ENCODE results near the gene OR2T2.
"Not testable (repeated sequence)": the region's sequence is repeated elsewhere in the genome, so short reads cannot be mapped to it uniquely, and the experiment has no call there.

Gene OR2T2, protein sequence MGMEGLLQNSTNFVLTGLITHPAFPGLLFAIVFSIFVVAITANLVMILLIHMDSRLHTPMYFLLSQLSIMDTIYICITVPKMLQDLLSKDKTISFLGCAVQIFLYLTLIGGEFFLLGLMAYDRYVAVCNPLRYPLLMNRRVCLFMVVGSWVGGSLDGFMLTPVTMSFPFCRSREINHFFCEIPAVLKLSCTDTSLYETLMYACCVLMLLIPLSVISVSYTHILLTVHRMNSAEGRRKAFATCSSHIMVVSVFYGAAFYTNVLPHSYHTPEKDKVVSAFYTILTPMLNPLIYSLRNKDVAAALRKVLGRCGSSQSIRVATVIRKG

GRCh38 chr1:248445399-248445798 lies at the start of gene OR2T2:
OR2T2 (plus strand) TSS chr1:248445637; CDS start chr1:248452798, 7,161 bp downstream.
- H3K4me3 ChIP-seq (ENCODE audit: control insufficient read depth, low read depth, low read length); DNase-seq (ENCODE audit: low read depth): not testable (repeated sequence)

DNA sequence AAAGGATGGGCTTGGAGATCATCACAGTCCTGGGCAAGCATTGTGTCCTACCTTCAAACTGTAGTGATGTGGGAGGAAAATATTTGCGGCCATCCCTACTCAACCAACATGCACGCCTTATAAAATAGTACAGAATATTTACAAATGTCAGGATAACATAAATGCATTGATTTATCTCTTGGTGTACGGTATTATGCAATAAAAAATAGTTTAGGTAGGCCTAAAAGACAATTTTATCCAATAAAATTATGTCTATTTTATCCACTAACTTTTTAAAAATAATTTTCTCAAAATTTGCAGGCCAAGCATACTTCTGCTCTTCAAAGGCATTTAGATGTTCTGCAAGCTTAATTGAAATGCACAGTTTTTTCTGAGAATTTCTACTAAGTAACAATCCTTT lies 42.7 kb upstream of the OR2T2 start, which contains the start of gene OR2T1:
OR2T1 (plus strand) TSS at position 301 of the 400 bp plus-strand sequence. CDS start 3,100 bp downstream, outside the sequence.
- TF ChIP-seq CTCF (IDR thresholded peaks at IDR 0.05; ENCODE audit: control insufficient read depth, insufficient read depth, low read depth, low read length, missing control alignments): no peak
- H3K4me3 ChIP-seq (ENCODE audit: control insufficient read depth, low read depth, low read length): no peak within 1 kb of the TSS
- no peak for DNase-seq (ENCODE audit: low read depth)

DNA sequence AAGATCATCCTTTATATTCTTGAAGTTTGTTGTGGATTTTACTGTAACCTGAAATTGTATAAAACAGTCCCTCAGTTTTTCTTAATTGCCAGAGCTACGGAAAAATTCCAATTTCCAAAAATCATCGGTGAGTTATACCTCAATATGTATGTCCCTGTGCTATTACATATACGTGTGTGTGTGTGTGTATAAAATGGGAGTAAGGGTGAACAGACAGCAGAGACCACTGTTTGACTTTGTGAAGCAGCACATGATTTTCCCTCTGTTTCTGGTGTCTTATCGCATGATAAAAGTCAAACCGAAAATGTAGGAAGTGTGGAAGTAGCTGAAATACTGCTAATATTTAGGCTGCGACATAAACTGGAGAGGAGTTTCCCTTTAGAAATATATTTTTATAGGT lies 41.4 kb upstream of the OR2T2 start:
- TF ChIP-seq CTCF (IDR thresholded peaks at IDR 0.05; ENCODE audit: control insufficient read depth, insufficient read depth, low read depth, low read length, missing control alignments): no peak
- no peak for DNase-seq (ENCODE audit: low read depth)
- no peak overlapping the region for H3K4me3 ChIP-seq (ENCODE audit: control insufficient read depth, low read depth, low read length)

GRCh38 chr1:248406721-248407692 lies 38.4 kb upstream of the OR2T2 start:
- no peak overlapping the region for H3K4me3 ChIP-seq (ENCODE audit: control insufficient read depth, low read depth, low read length)
- no peak for TF ChIP-seq CTCF (IDR thresholded peaks at IDR 0.05; ENCODE audit: control insufficient read depth, insufficient read depth, low read depth, low read length, missing control alignments)
- no peak for DNase-seq (ENCODE audit: low read depth)

DNA sequence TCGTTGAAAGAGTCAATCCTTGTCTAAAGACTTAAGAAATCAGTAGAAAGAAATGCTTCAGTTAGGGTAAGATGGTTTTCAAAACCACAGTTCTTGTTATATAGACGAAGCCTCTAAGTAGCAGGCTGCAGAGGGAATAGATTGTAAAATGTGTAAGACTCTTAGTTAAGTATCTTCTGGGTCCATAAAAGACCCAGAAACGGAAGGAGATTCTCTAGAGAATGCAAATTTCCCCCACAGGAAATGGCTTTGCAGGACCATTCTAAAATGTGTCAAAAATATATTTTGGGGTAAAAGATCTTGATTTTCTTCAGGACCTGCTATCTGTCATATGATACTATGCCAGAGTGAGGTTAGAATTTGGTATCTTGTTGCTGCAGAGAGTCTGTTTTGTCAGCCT lies 29.2 kb upstream of the OR2T2 start:
- DNase-seq (ENCODE audit: low read depth): no peak
- TF ChIP-seq CTCF (IDR thresholded peaks at IDR 0.05; ENCODE audit: control insufficient read depth, insufficient read depth, low read depth, low read length, missing control alignments): no peak
- H3K4me3 ChIP-seq (ENCODE audit: control insufficient read depth, low read depth, low read length): no peak overlapping the region

DNA sequence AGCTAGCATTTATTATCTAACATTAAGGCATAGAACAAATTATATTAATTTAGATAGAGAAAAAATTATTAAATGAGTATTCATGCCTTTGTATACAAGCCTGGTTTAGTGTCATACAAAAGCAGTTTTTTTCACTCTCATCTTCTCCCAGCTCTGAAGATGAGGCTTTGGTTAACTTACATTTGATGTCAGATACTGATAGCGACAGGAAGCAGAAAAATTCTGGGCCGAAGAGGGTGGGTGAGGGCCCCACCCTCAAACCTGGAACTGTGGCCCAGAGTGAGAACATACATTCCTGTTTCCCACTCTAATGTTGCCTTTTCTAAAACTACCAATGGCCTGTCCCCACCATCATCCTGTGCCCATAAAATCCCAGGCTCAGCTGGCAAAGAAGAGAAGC lies 27.6 kb upstream of the OR2T2 start:
- TF ChIP-seq CTCF (IDR thresholded peaks at IDR 0.05; ENCODE audit: control insufficient read depth, insufficient read depth, low read depth, low read length, missing control alignments): no peak
- no peak for DNase-seq (ENCODE audit: low read depth)
- H3K4me3 ChIP-seq (ENCODE audit: control insufficient read depth, low read depth, low read length): no peak overlapping the region

- H3K4me3 ChIP-seq (ENCODE audit: control insufficient read depth, low read depth, low read length): no peak overlapping the region
- DNase-seq (ENCODE audit: low read depth): no peak
- TF ChIP-seq CTCF (IDR thresholded peaks at IDR 0.05; ENCODE audit: control insufficient read depth, insufficient read depth, low read depth, low read length, missing control alignments): no peak
Measured at GRCh38 chr1:248421384-248421783, 24.1 kb upstream of the OR2T2 start.

DNA sequence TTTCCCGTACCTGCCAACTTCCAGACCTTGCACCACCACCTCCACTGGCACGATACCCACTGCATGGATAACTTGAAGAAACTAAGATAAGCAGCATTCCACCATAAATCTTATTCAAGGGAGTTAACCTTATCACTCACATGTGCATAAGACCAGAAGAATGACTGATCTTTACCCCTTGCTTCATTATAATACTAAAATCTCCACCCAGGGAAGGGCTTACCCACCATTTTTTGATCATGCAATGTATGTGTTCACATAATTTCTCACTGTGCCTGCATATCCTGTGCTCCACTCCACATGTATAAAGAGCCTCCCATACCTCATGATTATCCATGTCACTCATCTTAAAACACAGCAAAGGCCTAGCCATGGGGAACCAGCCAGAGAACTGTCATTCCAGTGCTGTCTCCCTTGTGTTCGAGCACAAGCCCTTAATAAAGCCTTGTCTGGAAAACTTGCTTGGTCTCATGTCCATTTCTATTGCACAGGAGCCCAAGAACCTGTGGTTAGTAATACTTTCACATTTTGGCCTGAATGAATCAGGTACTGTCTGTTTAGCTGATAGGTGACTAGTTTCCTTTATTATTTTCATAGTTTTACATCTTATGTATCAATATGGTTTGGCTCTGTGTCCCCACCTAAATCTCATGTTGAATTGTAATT lies 17.8 kb upstream of the OR2T2 start:
- DNase-seq (ENCODE audit: low read depth); H3K4me3 ChIP-seq (ENCODE audit: control insufficient read depth, low read depth, low read length): not testable (repeated sequence)

DNA sequence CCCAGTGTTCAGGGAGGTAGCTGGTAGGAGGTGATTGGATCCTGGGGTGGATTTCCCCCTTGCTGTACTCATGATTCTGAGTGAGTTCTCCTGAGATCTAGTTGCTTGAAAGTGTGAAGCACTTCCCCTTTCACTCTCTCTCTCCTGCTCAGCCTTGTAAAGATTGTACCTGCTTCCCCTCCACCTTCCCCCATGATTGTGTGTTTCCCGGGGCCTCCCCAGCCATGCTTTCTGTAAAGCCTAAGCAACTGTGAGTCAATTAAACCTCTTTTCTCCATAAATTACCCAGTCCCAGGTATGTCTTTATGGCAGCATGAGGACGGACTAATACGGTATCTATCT lies 17.3 kb upstream of the OR2T2 start:
- not testable (repeated sequence) for H3K4me3 ChIP-seq (ENCODE audit: control insufficient read depth, low read depth, low read length); DNase-seq (ENCODE audit: low read depth)

DNA sequence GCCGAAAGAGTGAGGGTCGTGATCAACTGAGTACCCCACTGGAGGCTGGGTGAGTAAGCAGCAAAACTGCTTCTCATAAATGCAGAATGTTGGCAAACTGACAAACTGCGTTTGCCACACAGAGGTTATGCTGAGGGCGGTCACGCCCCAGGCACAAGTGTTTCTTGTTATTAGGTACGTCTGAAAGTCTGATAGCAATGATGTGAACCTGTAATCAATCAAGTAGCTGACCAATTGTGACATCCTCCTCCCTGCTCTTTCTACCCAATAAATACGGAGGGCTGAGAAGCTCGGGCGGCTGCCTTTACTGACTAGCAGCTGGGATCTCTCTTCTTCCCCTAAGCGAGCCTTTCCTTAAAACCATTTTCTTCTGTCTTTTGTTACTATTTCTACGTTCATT lies 13.8 kb upstream of the OR2T2 start:
- not testable (repeated sequence) for DNase-seq (ENCODE audit: low read depth); H3K4me3 ChIP-seq (ENCODE audit: control insufficient read depth, low read depth, low read length)
